Endothelial cell of umbilical vein (primary cell): ENCODE measurements around the gene ANKRD18B. TPM values are rescaled to one million over a fixed set of nuclear protein-coding genes. Genes with fewer than 3 reads are reported as not detected.
"Not testable (repeated sequence)": the region's sequence is repeated elsewhere in the genome, so short reads cannot be mapped to it uniquely, and the experiment has no call there.

Experiments used
- Bru-seq: library from RNA; stranded (reverse); fragments of 400-500 nt; gene quantifications from one replicate; lab custom pipeline; 2021; lab: Mats Ljungman, UMichigan
- BruChase-seq, 2 experiments: library from RNA; stranded (reverse); fragments of 400-500 nt; gene quantifications; one replicate each; lab custom pipeline; 2021; lab: Mats Ljungman, UMichigan
- BruUV-seq: library from RNA; stranded (reverse); fragments of 400-500 nt; replicated peaks from 2 replicates; lab custom pipeline; 2021; lab: Mats Ljungman, UMichigan
- CTCF ChIA-PET: fragments of 300-600, 350-600 bp; sonication (Branson Sonifier 250); formaldehyde crosslinking; loops from one replicate; lab custom pipeline; 2021; ENCODE audit warnings: antibody characterized with exemption, inconsistent platforms; lab: Charles Lee
- POLR2A ChIA-PET: fragments of 300-600, 350-600 bp; sonication (Branson Sonifier 250); formaldehyde crosslinking; loops from one replicate; lab custom pipeline; 2021; ENCODE audit warnings: antibody characterized with exemption, inconsistent platforms; lab: Charles Lee
- DNase-seq: peaks from one replicate; pipeline ENCODE4 v3.0.0-alpha.2; 2011; ENCODE audit warnings: low read depth, low spot score
- FAIRE-seq: peaks from 2 replicates; lab custom pipeline; 2011; peaks lifted over from hg19 to GRCh38; lab: Jason Lieb, UNC
- H2AFZ ChIP-seq: 2 replicates; pipeline ENCODE4 v1.6.0; 2012; ENCODE audit warnings: low read depth, low read length, control low read depth, inconsistent platforms
- H3K27ac ChIP-seq: 2 replicates; pipeline ENCODE4 v1.5.1; 2011; ENCODE audit warnings: low read depth, mild to moderate bottlenecking, control low read depth, low read length, moderate library complexity; ENCODE audit not compliant: insufficient read depth
- H3K27me3 ChIP-seq, 2 experiments: 2 replicates each; pipeline versions ENCODE4 v1.6.0 to v1.6.1; 2011; ENCODE audit warnings: low read length in 2 of 2, mixed read lengths in 1 of 2; ENCODE audit not compliant: control insufficient read depth in 2 of 2, insufficient read depth in 2 of 2
- H3K36me3 ChIP-seq, 2 experiments: 2 replicates in 1 of 2; 3 replicates in 1 of 2; pipeline ENCODE4 v1.5.1; 2011; ENCODE audit warnings: low read length in 2 of 2, mild to moderate bottlenecking in 1 of 2, moderate library complexity in 1 of 2; ENCODE audit not compliant: control insufficient read depth in 2 of 2, insufficient read depth in 2 of 2; ENCODE audit errors: extremely low read depth in 1 of 2
- H3K4me1 ChIP-seq: 3 replicates; pipeline ENCODE4 v1.5.1; 2011; ENCODE audit warnings: mild to moderate bottlenecking, low read length; ENCODE audit not compliant: control insufficient read depth, insufficient read depth; ENCODE audit errors: extremely low read depth
- H3K4me2 ChIP-seq: 2 replicates; pipeline ENCODE4 v1.6.1; 2011; ENCODE audit warnings: low read length, control low read depth, mixed read lengths; ENCODE audit not compliant: insufficient read depth
- H3K4me3 ChIP-seq, 3 experiments: fragments of 200-600 bp in 1 of 3; sonication (generic), shearing (Covaris generic) in 1 of 3; replicated peaks in 1 of 3; 2 replicates each; pipeline ENCODE4 v1.5.1; 2011 to 2016; ENCODE audit warnings: control low read depth in 3 of 3, low read length in 3 of 3, mild to moderate bottlenecking in 2 of 3, inconsistent platforms in 1 of 3, low read depth in 1 of 3, moderate library complexity in 1 of 3; ENCODE audit not compliant: insufficient read depth in 1 of 3
- H3K79me2 ChIP-seq: 2 replicates; pipeline ENCODE4 v1.6.0; 2012; ENCODE audit warnings: low read length, inconsistent platforms; ENCODE audit not compliant: control insufficient read depth, insufficient read depth
- H3K9ac ChIP-seq: replicated peaks from 2 replicates; pipeline ENCODE3; 2011; ENCODE audit warnings: low read length, control low read depth; ENCODE audit not compliant: insufficient read depth; ENCODE audit errors: extremely low read depth
- H3K9me1 ChIP-seq: replicated peaks from 3 replicates; pipeline ENCODE4 v1.6.0; 2011; ENCODE audit warnings: mild to moderate bottlenecking, low read length; ENCODE audit not compliant: control insufficient read depth, insufficient read depth; ENCODE audit errors: extremely low read depth
- H3K9me3 ChIP-seq: replicated peaks from 2 replicates; pipeline ENCODE4 v1.5.1; 2012; ENCODE audit warnings: low read length, inconsistent platforms; ENCODE audit not compliant: control insufficient read depth, insufficient read depth
- H4K20me1 ChIP-seq: replicated peaks from 2 replicates; pipeline ENCODE3; 2011; ENCODE audit warnings: mild to moderate bottlenecking, low read length; ENCODE audit not compliant: control insufficient read depth, insufficient read depth; ENCODE audit errors: extremely low read depth
- POLR2A ChIP-seq: IDR thresholded peaks from 2 replicates; pipeline ENCODE4 v1.6.1; 2012; ENCODE audit warnings: low read depth, mild to moderate bottlenecking, control low read depth, low read length
- POLR2AphosphoS5 ChIP-seq: IDR thresholded peaks from 2 replicates; pipeline ENCODE4 v1.6.1; 2012; ENCODE audit warnings: low read depth, mild to moderate bottlenecking, control low read depth, low read length, moderate library complexity; ENCODE audit not compliant: insufficient read depth
- dilution Hi-C: fragments of 300-500 bp; cut with MboI; formaldehyde crosslinking; loops from one replicate; pipeline ENCODE4 v1.15.0; 2019; ENCODE audit warnings: low sequenced_read_pairs; ENCODE audit not compliant: extremely low pct_ligation_motif_present
- intact Hi-C: fragments of 100-400 bp; cut with micrococcal nuclease; formaldehyde crosslinking; loops from one replicate; pipeline ENCODE4 v1.10.0; 2022
- long read RNA-seq: library from polyadenylated mRNA; stranded (forward); transcript quantifications from one replicate; pipeline ENCODE4 v2.0.0, GENCODE V29; 2021
- polyA minus RNA-seq, 3 experiments: library from RNA; depleted of rRNA, polyadenylated mRNA; stranded (reverse); fragments of >200 nt; gene quantifications; 1 replicate in 1 of 3; 2 replicates in 2 of 3; pipeline ENCODE4 v1.2.3, GENCODE V29; 2011
- polyA plus RNA-seq, 4 experiments: library from polyadenylated mRNA; depleted of rRNA in 3 of 4; stranded (reverse) in 3 of 4; unstranded in 1 of 4; fragments of >200 nt; gene quantifications; 2 replicates each; pipeline versions ENCODE4 v1.2.1 to v1.2.3, GENCODE V29; 2011 to 2012; ENCODE audit warnings: missing spikeins in 1 of 4
- total RNA-seq: library from RNA; stranded (reverse); gene quantifications from 2 replicates; pipeline ENCODE4 v1.2.3, GENCODE V29; 2021
- TF ChIP-seq, protein P1 (sequence below), 2 donors: IDR thresholded peaks; 1 replicate in 1 of 2; 2 replicates in 1 of 2; pipeline ENCODE4 v1.5.1; 2011; ENCODE audit warnings: low read length in 2 of 2, mild to moderate bottlenecking in 2 of 2, moderate library complexity in 2 of 2, control low read depth in 1 of 2, inconsistent platforms in 1 of 2, low read depth in 1 of 2; ENCODE audit not compliant: insufficient read depth in 1 of 2; ENCODE audit errors: extremely low read depth in 1 of 2

Gene ANKRD18B
- total RNA-seq (10.9 and 12.2 TPM in 2 replicates), polyA plus RNA-seq (0.92 and 1.4 TPM in 2 replicates), polyA minus RNA-seq (2.7 and 4.2 TPM in 2 replicates), Bru-seq, nascent RNA (percentile 49 among the genes with signal in this experiment), BruChase-seq, experiment 1, labeled RNA remaining after a 6-hour chase (percentile 53 among the genes with signal in this experiment), BruChase-seq, experiment 2, labeled RNA remaining after a 2-hour chase (percentile 43 among the genes with signal in this experiment)
- 2.3 and 2.5 TPM in 2 replicates for polyA plus RNA-seq (2011; cell fraction: cytosol; rRNA removed)
- polyA plus RNA-seq (2011; cell fraction: nucleus; rRNA removed), result 7.8 and 7.9 TPM in 2 replicates
- 6.8 and 9.1 TPM in 2 replicates for polyA plus RNA-seq (2012)
- 17.9 TPM for polyA minus RNA-seq (2011; cell fraction: cytosol; rRNA and poly(A)+ RNA removed)
- polyA minus RNA-seq (2011; cell fraction: nucleus; rRNA and poly(A)+ RNA removed), result 9.3 and 17.1 TPM in 2 replicates
- long read RNA-seq, partial matches to known transcripts, result 0 of 2 reads
- long read RNA-seq, other reads (novel, unspliced or antisense), result 2 of 2 reads

DNA sequence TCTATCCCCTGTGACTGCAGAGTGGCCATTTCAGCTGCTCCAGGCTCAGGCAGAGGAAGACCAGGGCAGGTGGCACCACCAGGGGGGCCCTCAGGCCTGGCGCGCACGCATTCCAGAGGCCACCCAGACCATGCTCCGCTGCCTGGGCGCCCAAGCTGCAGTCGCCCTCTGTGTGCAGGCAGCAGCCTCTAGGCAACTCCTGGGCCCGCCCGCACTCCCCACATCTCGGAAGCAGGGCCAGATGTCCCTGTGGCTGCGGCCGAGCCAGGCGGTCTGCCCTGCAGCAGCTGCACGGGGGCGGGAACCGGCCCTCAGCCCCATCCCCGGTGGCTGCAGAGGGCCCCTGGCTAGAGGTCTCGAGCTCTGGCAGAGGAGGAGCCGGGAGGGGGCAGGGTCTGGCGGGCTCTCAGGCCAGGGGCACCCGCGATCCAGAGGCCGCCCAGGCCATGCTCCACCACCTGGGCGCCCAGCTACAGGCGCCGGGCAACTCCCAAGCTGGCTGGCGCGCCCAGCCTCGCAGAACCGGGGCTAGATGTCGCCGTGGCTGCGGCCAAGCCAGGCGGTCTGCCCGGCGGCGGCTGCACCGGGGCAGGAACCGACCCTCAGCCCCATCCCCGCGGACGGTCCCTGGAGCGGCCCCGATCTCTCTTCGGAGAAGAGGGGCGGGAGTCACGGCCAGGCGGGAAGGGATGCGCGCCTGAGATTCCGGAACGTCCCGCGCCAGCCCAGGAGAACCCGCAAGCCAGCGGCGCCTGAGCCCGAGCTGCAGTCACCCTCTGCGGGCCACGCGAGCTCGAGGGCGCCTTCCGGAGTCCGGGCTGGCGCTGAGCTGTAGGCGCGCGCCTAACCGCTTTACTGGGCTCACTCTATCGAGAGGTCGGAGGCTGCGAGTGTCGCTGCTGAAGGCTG lies at the start of gene ANKRD18B:
Gene ANKRD18B (plus strand): TSS at position 855 of the 909 bp plus-strand sequence. CDS start 239 bp downstream, outside the sequence.
- H3K36me3 ChIP-seq, dilution Hi-C loops, intact Hi-C loops, BruUV-seq, H3K27me3 ChIP-seq, H3K9me1 ChIP-seq, H3K79me2 ChIP-seq, H4K20me1 ChIP-seq, H3K4me1 ChIP-seq, H3K9me3 ChIP-seq: not testable (repeated sequence)
- Histone ChIP-seq H3K27ac (peak within 1 kb of the TSS; percentile 77), H3K4me3 (peak within 1 kb of the TSS; percentile 68 to 90 (median 81)), H2AFZ (peak within 1 kb of the TSS; percentile 93), H3K9ac (peak within 1 kb of the TSS; percentile 83), H3K4me2 (peak within 1 kb of the TSS; percentile 85)
- ChIA-PET POLR2A (interaction anchor here (1.1 to 1.9 kb wide), 2 partner anchors 50 to 149 kb away, joined by 3 to 8 read pairs; partner anchors contain the start of gene NOL6), CTCF (interaction anchor here (0.9 to 1.9 kb wide), 12 partner anchors 13 to 149 kb away, joined by 3 to 9 read pairs (median 5); partner anchors contain the start of gene NOL6)
- DNase-seq, result peak; percentile 70
- peak; percentile 35 for FAIRE-seq
- TF ChIP-seq POLR2AphosphoS5, result peak; percentile 21
- peak; percentile 41 for TF ChIP-seq POLR2A
- TF ChIP-seq, protein P1, sequence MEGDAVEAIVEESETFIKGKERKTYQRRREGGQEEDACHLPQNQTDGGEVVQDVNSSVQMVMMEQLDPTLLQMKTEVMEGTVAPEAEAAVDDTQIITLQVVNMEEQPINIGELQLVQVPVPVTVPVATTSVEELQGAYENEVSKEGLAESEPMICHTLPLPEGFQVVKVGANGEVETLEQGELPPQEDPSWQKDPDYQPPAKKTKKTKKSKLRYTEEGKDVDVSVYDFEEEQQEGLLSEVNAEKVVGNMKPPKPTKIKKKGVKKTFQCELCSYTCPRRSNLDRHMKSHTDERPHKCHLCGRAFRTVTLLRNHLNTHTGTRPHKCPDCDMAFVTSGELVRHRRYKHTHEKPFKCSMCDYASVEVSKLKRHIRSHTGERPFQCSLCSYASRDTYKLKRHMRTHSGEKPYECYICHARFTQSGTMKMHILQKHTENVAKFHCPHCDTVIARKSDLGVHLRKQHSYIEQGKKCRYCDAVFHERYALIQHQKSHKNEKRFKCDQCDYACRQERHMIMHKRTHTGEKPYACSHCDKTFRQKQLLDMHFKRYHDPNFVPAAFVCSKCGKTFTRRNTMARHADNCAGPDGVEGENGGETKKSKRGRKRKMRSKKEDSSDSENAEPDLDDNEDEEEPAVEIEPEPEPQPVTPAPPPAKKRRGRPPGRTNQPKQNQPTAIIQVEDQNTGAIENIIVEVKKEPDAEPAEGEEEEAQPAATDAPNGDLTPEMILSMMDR (IDR thresholded peaks at IDR 0.05; ENCODE audit: extremely low read depth in 1 of 2, insufficient read depth in 1 of 2, low read depth in 1 of 2, low read length in 2 of 2), result peak; percentile 18 to 50
